SK-N-SH treated with all-trans-retinoic acid at 6 μM for 48 hours (cell line): ENCODE results near the gene SKIC3.

ENCODE experiments used
- ATAC-seq: fragments of 200-7000 bp; cut with Tn5 transposase; 3 replicates; pipeline ENCODE4 v1.9.1; 2020; ENCODE audit warnings: mild to moderate bottlenecking, moderate library complexity
- BACH2 ChIP-seq: fragments of 250-450 bp; sonication (Bioruptor Pico); IDR thresholded peaks from 2 replicates; pipeline ENCODE4 v1.9.0; 2021; ENCODE audit warnings: mild to moderate bottlenecking, borderline replicate concordance
- CSDC2 ChIP-seq: fragments of 250-450 bp; sonication (Bioruptor Pico); IDR thresholded peaks from 2 replicates; pipeline ENCODE4 v1.5.0; 2020; ENCODE audit warnings: mild to moderate bottlenecking, moderate library complexity
- ESRRG ChIP-seq: fragments of 250-450 bp; sonication (Bioruptor Pico); IDR thresholded peaks from 2 replicates; pipeline ENCODE4 v1.6.1; 2021; ENCODE audit warnings: mild to moderate bottlenecking
- GLIS3 ChIP-seq: fragments of 250-450 bp; sonication (Bioruptor Pico); IDR thresholded peaks from 2 replicates; pipeline ENCODE4 v1.5.0; 2020; ENCODE audit warnings: mild to moderate bottlenecking, moderate library complexity
- ISL1 ChIP-seq: fragments of 250-450 bp; sonication (Bioruptor Pico); IDR thresholded peaks from 2 replicates; pipeline ENCODE4 v2.1.2; 2022; ENCODE audit warnings: mild to moderate bottlenecking, moderate library complexity
- OSR1 ChIP-seq: fragments of 250-450 bp; sonication (Bioruptor Pico); IDR thresholded peaks from 2 replicates; pipeline ENCODE4 v1.8.0; 2022; ENCODE audit warnings: moderate library complexity, mild to moderate bottlenecking, inconsistent platforms
- PPARA ChIP-seq: fragments of 250-450 bp; sonication (Bioruptor Pico); IDR thresholded peaks from 2 replicates; pipeline ENCODE4 v1.5.0; 2020; ENCODE audit warnings: mild to moderate bottlenecking, borderline replicate concordance
- SNAI2 ChIP-seq: fragments of 250-450 bp; sonication (Bioruptor Pico); IDR thresholded peaks from 2 replicates; pipeline ENCODE4 v1.5.0; 2020; ENCODE audit warnings: mild to moderate bottlenecking, moderate library complexity
- TOX ChIP-seq: fragments of 250-450 bp; sonication (Bioruptor Pico); IDR thresholded peaks from 2 replicates; pipeline ENCODE4 v1.8.0; 2021; ENCODE audit warnings: mild to moderate bottlenecking, moderate library complexity, borderline replicate concordance
- ZC3H10 ChIP-seq: fragments of 250-450 bp; sonication (Bioruptor Pico); IDR thresholded peaks from 2 replicates; pipeline ENCODE4 v1.5.1; 2021; ENCODE audit warnings: mild to moderate bottlenecking, moderate library complexity
- ZFP3 ChIP-seq: fragments of 250-450 bp; sonication (Bioruptor Pico); IDR thresholded peaks from 2 replicates; pipeline ENCODE4 v1.5.0; 2020; ENCODE audit warnings: mild to moderate bottlenecking, moderate library complexity
- ZFP30 ChIP-seq: fragments of 450-650 bp; formaldehyde crosslinking; IDR thresholded peaks from 2 replicates; pipeline ENCODE4 v1.5.0; 2022; ENCODE audit warnings: mild to moderate bottlenecking, moderate library complexity
- ZNF565 ChIP-seq: fragments of 450-650 bp; formaldehyde crosslinking; conservative IDR thresholded peaks from 2 replicates; pipeline ENCODE4 v1.5.0; 2020; ENCODE audit warnings: low read depth, mild to moderate bottlenecking, moderate library complexity
- ZNF70 ChIP-seq: fragments of 450-650 bp; formaldehyde crosslinking; IDR thresholded peaks from 2 replicates; pipeline ENCODE4 v1.5.0; 2020; ENCODE audit warnings: mild to moderate bottlenecking, moderate library complexity
- TF ChIP-seq, protein P1 (sequence below): fragments of 250-450 bp; sonication (Bioruptor Pico); IDR thresholded peaks from 2 replicates; pipeline ENCODE4 v1.5.1; 2020; ENCODE audit warnings: low read depth, mild to moderate bottlenecking, moderate library complexity
- TF ChIP-seq, protein P2 (sequence below): fragments of 250-450 bp; sonication (Bioruptor Pico); IDR thresholded peaks from 2 replicates; pipeline ENCODE4 v1.8.0; 2021; ENCODE audit warnings: low read depth, mild to moderate bottlenecking, moderate library complexity, borderline replicate concordance
- TF ChIP-seq, protein P3 (sequence below): fragments of 250-450 bp; sonication (Bioruptor Pico); IDR thresholded peaks from 2 replicates; pipeline ENCODE4 v1.8.0; 2020; ENCODE audit warnings: mild to moderate bottlenecking, moderate library complexity, borderline replicate concordance
- TF ChIP-seq, protein P4 (sequence below): fragments of 250-450 bp; sonication (Bioruptor Pico); IDR thresholded peaks from 2 replicates; pipeline ENCODE4 v1.5.0; 2020; ENCODE audit warnings: mild to moderate bottlenecking, moderate library complexity

Gene SKIC3

DNA sequence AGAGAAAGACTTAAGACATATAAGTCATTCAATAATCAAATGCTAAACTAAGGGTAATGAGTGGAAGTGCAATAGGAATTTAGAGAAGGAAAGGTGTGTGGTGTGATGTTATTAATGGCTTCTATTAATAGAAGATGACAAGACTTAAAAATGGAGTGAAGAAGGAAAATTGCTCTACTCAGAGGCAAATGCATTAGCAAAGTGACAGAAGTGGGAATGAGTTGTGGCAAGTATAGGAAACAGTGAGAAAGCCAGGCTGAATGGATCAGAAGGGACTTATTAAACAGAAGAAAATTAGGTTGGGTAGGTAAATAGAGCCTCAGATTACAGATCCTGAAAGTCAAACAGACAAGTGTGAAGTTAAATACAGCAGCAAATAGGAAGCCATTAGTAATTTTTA, 5.7 kb downstream of the SKIC3 start:
- TF ChIP-seq TOX (CRISPR knock-in tag) = no peak
- no peak for TF ChIP-seq PPARA (CRISPR knock-in tag)
- no peak for TF ChIP-seq ZNF70 (CRISPR knock-in tag)
- TF ChIP-seq, protein P1, sequence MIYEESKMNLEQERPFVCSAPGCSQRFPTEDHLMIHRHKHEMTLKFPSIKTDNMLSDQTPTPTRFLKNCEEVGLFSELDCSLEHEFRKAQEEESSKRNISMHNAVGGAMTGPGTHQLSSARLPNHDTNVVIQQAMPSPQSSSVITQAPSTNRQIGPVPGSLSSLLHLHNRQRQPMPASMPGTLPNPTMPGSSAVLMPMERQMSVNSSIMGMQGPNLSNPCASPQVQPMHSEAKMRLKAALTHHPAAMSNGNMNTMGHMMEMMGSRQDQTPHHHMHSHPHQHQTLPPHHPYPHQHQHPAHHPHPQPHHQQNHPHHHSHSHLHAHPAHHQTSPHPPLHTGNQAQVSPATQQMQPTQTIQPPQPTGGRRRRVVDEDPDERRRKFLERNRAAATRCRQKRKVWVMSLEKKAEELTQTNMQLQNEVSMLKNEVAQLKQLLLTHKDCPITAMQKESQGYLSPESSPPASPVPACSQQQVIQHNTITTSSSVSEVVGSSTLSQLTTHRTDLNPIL (CRISPR knock-in tag) = no peak
- no peak for TF ChIP-seq GLIS3 (CRISPR knock-in tag)
- no peak for TF ChIP-seq CSDC2 (CRISPR knock-in tag)
- no peak for TF ChIP-seq OSR1
- TF ChIP-seq ZFP3 (CRISPR knock-in tag) = no peak
- no peak for TF ChIP-seq BACH2 (CRISPR knock-in tag)
- TF ChIP-seq, protein P2, sequence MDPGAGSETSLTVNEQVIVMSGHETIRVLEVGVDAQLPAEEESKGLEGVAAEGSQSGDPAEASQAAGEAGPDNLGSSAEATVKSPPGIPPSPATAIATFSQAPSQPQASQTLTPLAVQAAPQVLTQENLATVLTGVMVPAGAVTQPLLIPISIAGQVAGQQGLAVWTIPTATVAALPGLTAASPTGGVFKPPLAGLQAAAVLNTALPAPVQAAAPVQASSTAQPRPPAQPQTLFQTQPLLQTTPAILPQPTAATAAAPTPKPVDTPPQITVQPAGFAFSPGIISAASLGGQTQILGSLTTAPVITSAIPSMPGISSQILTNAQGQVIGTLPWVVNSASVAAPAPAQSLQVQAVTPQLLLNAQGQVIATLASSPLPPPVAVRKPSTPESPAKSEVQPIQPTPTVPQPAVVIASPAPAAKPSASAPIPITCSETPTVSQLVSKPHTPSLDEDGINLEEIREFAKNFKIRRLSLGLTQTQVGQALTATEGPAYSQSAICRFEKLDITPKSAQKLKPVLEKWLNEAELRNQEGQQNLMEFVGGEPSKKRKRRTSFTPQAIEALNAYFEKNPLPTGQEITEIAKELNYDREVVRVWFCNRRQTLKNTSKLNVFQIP (CRISPR knock-in tag) = no peak
- TF ChIP-seq ZC3H10 = no peak
- no peak for TF ChIP-seq ZNF565
- ATAC-seq = no peak

DNA sequence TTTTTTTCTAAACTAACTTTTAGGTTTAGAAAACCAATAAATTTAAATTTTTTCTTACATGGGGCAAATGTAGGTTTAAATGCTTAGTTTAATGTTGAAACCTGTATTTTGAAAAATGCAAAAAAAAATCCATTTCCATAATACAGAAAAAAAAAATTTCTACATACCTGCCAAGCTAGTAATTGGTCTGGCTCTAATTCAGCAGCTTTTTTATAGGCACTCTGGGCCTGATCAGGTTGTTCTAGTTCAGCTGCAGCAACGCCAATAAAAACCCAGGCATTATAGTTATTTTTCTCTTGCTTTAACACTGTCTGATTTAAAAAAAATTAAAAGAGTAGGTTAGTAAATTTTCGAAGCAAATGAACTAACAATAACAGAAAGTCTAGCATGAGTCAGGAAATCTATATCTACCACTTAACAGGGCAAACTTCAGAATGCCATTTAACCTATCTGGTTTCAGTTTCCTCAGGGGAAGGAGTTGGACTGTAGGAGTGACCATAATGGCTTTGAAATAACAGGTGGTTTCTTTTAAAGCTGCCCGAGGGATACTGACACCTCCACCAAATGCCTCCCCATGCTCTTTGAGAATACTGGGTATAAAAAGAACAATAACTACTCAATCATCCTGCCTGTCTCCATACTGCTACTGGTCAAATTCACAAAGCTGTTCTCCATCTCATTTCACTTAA, 11.6 kb downstream of the SKIC3 start:
- TF ChIP-seq OSR1 = no peak
- no peak for TF ChIP-seq BACH2 (CRISPR knock-in tag)
- TF ChIP-seq, protein P3, sequence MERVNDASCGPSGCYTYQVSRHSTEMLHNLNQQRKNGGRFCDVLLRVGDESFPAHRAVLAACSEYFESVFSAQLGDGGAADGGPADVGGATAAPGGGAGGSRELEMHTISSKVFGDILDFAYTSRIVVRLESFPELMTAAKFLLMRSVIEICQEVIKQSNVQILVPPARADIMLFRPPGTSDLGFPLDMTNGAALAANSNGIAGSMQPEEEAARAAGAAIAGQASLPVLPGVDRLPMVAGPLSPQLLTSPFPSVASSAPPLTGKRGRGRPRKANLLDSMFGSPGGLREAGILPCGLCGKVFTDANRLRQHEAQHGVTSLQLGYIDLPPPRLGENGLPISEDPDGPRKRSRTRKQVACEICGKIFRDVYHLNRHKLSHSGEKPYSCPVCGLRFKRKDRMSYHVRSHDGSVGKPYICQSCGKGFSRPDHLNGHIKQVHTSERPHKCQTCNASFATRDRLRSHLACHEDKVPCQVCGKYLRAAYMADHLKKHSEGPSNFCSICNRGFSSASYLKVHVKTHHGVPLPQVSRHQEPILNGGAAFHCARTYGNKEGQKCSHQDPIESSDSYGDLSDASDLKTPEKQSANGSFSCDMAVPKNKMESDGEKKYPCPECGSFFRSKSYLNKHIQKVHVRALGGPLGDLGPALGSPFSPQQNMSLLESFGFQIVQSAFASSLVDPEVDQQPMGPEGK (CRISPR knock-in tag) = no peak
- TF ChIP-seq ZNF70 (CRISPR knock-in tag) = no peak
- TF ChIP-seq ISL1 (CRISPR knock-in tag) = no peak
- TF ChIP-seq, protein P2 (CRISPR knock-in tag) = no peak
- TF ChIP-seq ZC3H10 = no peak
- TF ChIP-seq, protein P4, sequence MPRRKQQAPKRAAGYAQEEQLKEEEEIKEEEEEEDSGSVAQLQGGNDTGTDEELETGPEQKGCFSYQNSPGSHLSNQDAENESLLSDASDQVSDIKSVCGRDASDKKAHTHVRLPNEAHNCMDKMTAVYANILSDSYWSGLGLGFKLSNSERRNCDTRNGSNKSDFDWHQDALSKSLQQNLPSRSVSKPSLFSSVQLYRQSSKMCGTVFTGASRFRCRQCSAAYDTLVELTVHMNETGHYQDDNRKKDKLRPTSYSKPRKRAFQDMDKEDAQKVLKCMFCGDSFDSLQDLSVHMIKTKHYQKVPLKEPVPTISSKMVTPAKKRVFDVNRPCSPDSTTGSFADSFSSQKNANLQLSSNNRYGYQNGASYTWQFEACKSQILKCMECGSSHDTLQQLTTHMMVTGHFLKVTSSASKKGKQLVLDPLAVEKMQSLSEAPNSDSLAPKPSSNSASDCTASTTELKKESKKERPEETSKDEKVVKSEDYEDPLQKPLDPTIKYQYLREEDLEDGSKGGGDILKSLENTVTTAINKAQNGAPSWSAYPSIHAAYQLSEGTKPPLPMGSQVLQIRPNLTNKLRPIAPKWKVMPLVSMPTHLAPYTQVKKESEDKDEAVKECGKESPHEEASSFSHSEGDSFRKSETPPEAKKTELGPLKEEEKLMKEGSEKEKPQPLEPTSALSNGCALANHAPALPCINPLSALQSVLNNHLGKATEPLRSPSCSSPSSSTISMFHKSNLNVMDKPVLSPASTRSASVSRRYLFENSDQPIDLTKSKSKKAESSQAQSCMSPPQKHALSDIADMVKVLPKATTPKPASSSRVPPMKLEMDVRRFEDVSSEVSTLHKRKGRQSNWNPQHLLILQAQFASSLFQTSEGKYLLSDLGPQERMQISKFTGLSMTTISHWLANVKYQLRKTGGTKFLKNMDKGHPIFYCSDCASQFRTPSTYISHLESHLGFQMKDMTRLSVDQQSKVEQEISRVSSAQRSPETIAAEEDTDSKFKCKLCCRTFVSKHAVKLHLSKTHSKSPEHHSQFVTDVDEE (CRISPR knock-in tag) = no peak
- TF ChIP-seq CSDC2 (CRISPR knock-in tag) = no peak
- no peak for TF ChIP-seq SNAI2
- no peak for TF ChIP-seq ESRRG (CRISPR knock-in tag)
- ATAC-seq = peak; percentile 32; the same call in 1 of the 3 replicates

DNA sequence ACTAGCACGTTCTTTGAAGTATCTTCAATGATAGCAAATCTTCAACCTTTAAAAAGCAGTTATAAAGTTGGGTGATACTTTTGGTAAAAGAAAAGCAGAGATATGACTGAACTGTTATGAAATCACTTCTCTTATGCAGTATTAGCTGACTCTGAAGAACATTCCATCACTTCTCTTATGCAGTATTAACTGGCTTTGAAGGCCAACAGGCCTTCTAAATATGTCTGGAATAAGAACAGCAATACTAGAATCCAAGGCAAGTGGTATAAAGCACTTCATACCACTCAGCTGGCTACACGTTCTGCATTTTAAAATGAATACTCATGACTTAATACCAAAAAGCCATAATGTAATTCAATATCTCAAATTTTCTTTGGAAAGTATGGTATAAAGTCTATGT, 17.3 kb downstream of the SKIC3 start:
- TF ChIP-seq GLIS3 (CRISPR knock-in tag) = no peak
- no peak for TF ChIP-seq OSR1
- no peak for TF ChIP-seq CSDC2 (CRISPR knock-in tag)
- no peak for ATAC-seq

DNA sequence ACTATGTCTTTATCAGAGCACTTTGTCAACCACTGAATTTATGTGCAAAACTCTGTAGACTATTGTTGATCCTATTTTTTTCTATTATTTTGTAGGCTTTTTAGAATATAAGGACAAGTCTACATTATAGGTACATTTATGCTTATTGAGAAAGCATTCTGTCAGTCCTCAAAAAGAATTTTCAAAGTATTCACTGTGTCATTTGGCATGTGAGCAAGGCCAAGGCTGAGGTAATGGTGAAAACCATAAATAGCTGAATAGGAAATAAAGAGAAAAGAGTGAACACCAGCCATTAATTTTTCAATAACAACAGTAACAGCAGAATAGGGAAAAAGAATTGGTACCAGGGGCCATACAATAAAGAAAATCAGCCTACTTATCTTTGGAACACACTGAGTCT, 21.0 kb downstream of the SKIC3 start:
- no peak for ATAC-seq
- TF ChIP-seq SNAI2 (no peak), BACH2 (CRISPR knock-in tag) (no peak), GLIS3 (CRISPR knock-in tag) (no peak), ZNF565 (no peak), ZFP30 (CRISPR knock-in tag) (no peak), TOX (CRISPR knock-in tag) (no peak), OSR1 (no peak)
- TF ChIP-seq, protein P2 (CRISPR knock-in tag) = no peak
- TF ChIP-seq, protein P4 (CRISPR knock-in tag) = no peak
